B cell (primary cell): ENCODE results near the gene SIK3. TPM values are rescaled to one million over a fixed set of nuclear protein-coding genes. Genes with fewer than 3 reads are reported as not detected.
A peak's percentile ranks its signal among the peaks of the same experiment; 100 is the strongest.

Source experiments
- ATAC-seq: fragments of 200-7000 bp; cut with Tn5 transposase; one replicate; pipeline ENCODE4 v1.10.0; 2021; ENCODE audit warnings: low read depth, mild to moderate bottlenecking, moderate number of reproducible peaks, moderate library complexity
- CTCF ChIA-PET: fragments of 350-600 bp; sonication (Branson Sonifier 250); formaldehyde crosslinking; loops from one replicate; lab custom pipeline; 2021; ENCODE audit warnings: antibody characterized with exemption, inconsistent platforms; lab: Charles Lee
- POLR2A ChIA-PET: fragments of 350-600 bp; sonication (Branson Sonifier 250); formaldehyde crosslinking; loops from one replicate; lab custom pipeline; 2021; ENCODE audit warnings: antibody characterized with exemption; lab: Charles Lee
- DNase-seq: peaks from one replicate; pipeline ENCODE4 v3.0.0; 2013
- H2AFZ ChIP-seq: 2 replicates; pipeline ENCODE4 v1.6.1; 2012; ENCODE audit warnings: mild to moderate bottlenecking, low read depth, low read length; ENCODE audit not compliant: insufficient read depth, poor library complexity, severe bottlenecking
- H3K27ac ChIP-seq, 2 donors: 1 replicate in 1 of 2; 2 replicates in 1 of 2; pipeline ENCODE4 v1.5.1; 2012 to 2013; ENCODE audit warnings: low read length in 2 of 2, mild to moderate bottlenecking in 2 of 2, moderate library complexity in 1 of 2
- H3K27me3 ChIP-seq, 4 experiments: fragments of 200-600 bp in 1 of 4; sonication (generic) in 1 of 4; replicated peaks in 1 of 4; 1 replicate in 2 of 4; 2 replicates in 2 of 4; pipeline versions ENCODE4 v1.6.1 to v1.7.0; 2013 to 2016; ENCODE audit warnings: low read length in 3 of 4, mild to moderate bottlenecking in 2 of 4, mixed read lengths in 1 of 4, moderate library complexity in 1 of 4; ENCODE audit not compliant: insufficient read depth in 4 of 4, control insufficient read depth in 3 of 4; ENCODE audit errors: control extremely low read depth in 1 of 4
- H3K36me3 ChIP-seq, 2 experiments: replicated peaks in 1 of 2; 1 replicate in 1 of 2; 2 replicates in 1 of 2; pipeline versions ENCODE4 v1.6.1 to v1.7.1; 2013; ENCODE audit warnings: low read length in 1 of 2; ENCODE audit not compliant: insufficient read depth in 2 of 2, control insufficient read depth in 1 of 2; ENCODE audit errors: control extremely low read depth in 1 of 2, extremely low read depth in 1 of 2
- H3K4me1 ChIP-seq, 2 donors: fragments of 200-600 bp in 1 of 2; sonication (generic) in 1 of 2; 1 replicate in 1 of 2; 2 replicates in 1 of 2; pipeline versions ENCODE4 v1.5.1 to v1.6.1; 2013 to 2017; ENCODE audit warnings: low read length in 2 of 2; ENCODE audit not compliant: control insufficient read depth in 2 of 2, insufficient read depth in 2 of 2
- H3K4me2 ChIP-seq: replicated peaks from 2 replicates; pipeline ENCODE3; 2012; ENCODE audit warnings: mild to moderate bottlenecking, low read depth, low read length; ENCODE audit not compliant: poor library complexity, severe bottlenecking
- H3K4me3 ChIP-seq, 5 experiments: fragments of 200-600 bp in 1 of 5; sonication (generic) in 1 of 5; 1 replicate in 3 of 5; 2 replicates in 2 of 5; pipeline versions ENCODE4 v1.5.1 to v1.7.0; 2011 to 2016; ENCODE audit warnings: low read length in 4 of 5, mild to moderate bottlenecking in 4 of 5, low read depth in 2 of 5, control low read depth in 1 of 5, moderate library complexity in 1 of 5; ENCODE audit not compliant: insufficient read depth in 1 of 5; ENCODE audit errors: control extremely low read depth in 1 of 5, extremely low read depth in 1 of 5
- H3K79me2 ChIP-seq: fragments of 200-600 bp; sonication (generic); one replicate; pipeline ENCODE4 v1.6.0; 2016; ENCODE audit warnings: low read length; ENCODE audit not compliant: control insufficient read depth, insufficient read depth
- H3K9ac ChIP-seq: fragments of 200-600 bp; sonication (generic); 2 replicates; pipeline ENCODE4 v1.6.1; 2017; ENCODE audit warnings: mild to moderate bottlenecking, low read length, moderate library complexity
- H3K9me3 ChIP-seq, 3 donors: one replicate each; pipeline versions ENCODE4 v1.6.1 to v1.7.1; 2013; ENCODE audit warnings: low read length in 2 of 3; ENCODE audit not compliant: control insufficient read depth in 2 of 3, insufficient read depth in 1 of 3; ENCODE audit errors: control extremely low read depth in 1 of 3
- H4K20me1 ChIP-seq: 2 replicates; pipeline ENCODE4 v1.6.0; 2012; ENCODE audit warnings: mild to moderate bottlenecking, low read length; ENCODE audit not compliant: insufficient read depth, control insufficient read depth, poor library complexity, severe bottlenecking
- H3K27ac Mint-ChIP-seq: one replicate; pipeline ENCODE4 v1.8.0; 2021; ENCODE audit warnings: mixed read lengths
- H3K27me3 Mint-ChIP-seq: one replicate; pipeline ENCODE4 v1.8.0; 2021; ENCODE audit warnings: mixed read lengths
- H3K4me1 Mint-ChIP-seq: one replicate; pipeline ENCODE4 v1.8.0; 2021; ENCODE audit warnings: mixed read lengths
- H3K4me3 Mint-ChIP-seq: one replicate; pipeline ENCODE4 v1.8.0; 2021; ENCODE audit warnings: mixed read lengths
- H3K9me3 Mint-ChIP-seq: one replicate; pipeline ENCODE4 v1.8.0; 2022; ENCODE audit warnings: mixed read lengths; ENCODE audit not compliant: insufficient read depth
- CTCF ChIP-seq: fragments of 200-600 bp; IDR thresholded peaks from one replicate; pipeline ENCODE4 v1.8.0; 2022; ENCODE audit warnings: antibody characterized with exemption, mild to moderate bottlenecking
- EZH2 ChIP-seq: IDR thresholded peaks from 2 replicates; pipeline ENCODE4 v1.6.1; 2012; ENCODE audit warnings: borderline replicate concordance, low read depth, mild to moderate bottlenecking, moderate library complexity, low read length; ENCODE audit not compliant: insufficient read depth, poor library complexity, severe bottlenecking
- WGBS: methylation state at CpG from one replicate; pipeline ENCODE4 v1.1.5; 2013; ENCODE audit warnings: missing lambda C conversion rate; ENCODE audit not compliant: insufficient coverage; 5-methylcytosine and 5-hydroxymethylcytosine counted together
- intact Hi-C: fragments of 100-400 bp; cut with micrococcal nuclease; formaldehyde crosslinking; loops from one replicate; pipeline ENCODE4 v1.10.0; 2022
- polyA plus RNA-seq: library from polyadenylated mRNA; depleted of rRNA; stranded (reverse); fragments of >200 nt; gene quantifications from 2 replicates; pipeline ENCODE4 v1.2.3, GENCODE V29; 2012
- total RNA-seq, 2 donors: library from RNA; stranded (reverse); fragments of 120-200 nt in 1 of 2; gene quantifications; 1 replicate in 1 of 2; 2 replicates in 1 of 2; pipeline versions ENCODE4 v1.2.3 to v1.2.4, GENCODE V29; 2013 to 2022

The SIK3 gene
- total and polyA plus RNA-seq, 2 donors (not counting 1 experiment from before 2014, with no cell fraction given): 36.5 to 180 TPM

GRCh38 chr11:117045196-117045595, 53.0 kb downstream of the SIK3 start:
- Histone ChIP-seq H3K4me2 (no peak overlapping the region), H3K27me3 (no peaks in the 10 kb centered on the region), H3K36me3 (peaks cover 2 to 4% of the 10 kb centered on the region in 2 experiments), H3K79me2 (peaks cover 99% of the 10 kb centered on the region), H2AFZ (no peak overlapping the region), H3K4me1 (peaks cover 9 to 29% of the 10 kb centered on the region in 2 donors), H3K4me3 (no peak overlapping the region), H3K9me3 (no peaks in the 10 kb centered on the region), H3K27ac (no peak overlapping the region), H4K20me1 (peaks cover 68% of the 10 kb centered on the region), H3K9ac (no peak overlapping the region)
- Mint-ChIP-seq H3K4me3 (no peak overlapping the region), H3K27ac (peak overlapping the region; percentile 15), H3K4me1 (peaks cover 65% of the 10 kb centered on the region), H3K27me3 (no peaks in the 10 kb centered on the region), H3K9me3 (no peaks in the 10 kb centered on the region)
- 75% methylated on average over 2 of the region's 5 CpGs for WGBS
- CTCF ChIA-PET: no interaction called here
- POLR2A ChIA-PET: no interaction called here
- ATAC-seq (no peak), DNase-seq (no peak)
- intact Hi-C loops: no loop called here
- TF ChIP-seq EZH2: no peak
- TF ChIP-seq CTCF: no peak

GRCh38 chr11:117044287-117045035, 53.8 kb downstream of the SIK3 start:
- Histone ChIP-seq H2AFZ (no peak overlapping the region), H3K27ac (no peak overlapping the region), H3K9ac (no peak overlapping the region), H3K36me3 (peaks cover 2 to 4% of the 10 kb centered on the region in 2 experiments), H3K9me3 (no peaks in the 10 kb centered on the region), H3K79me2 (peaks cover 99% of the 10 kb centered on the region), H3K4me1 (peaks cover 15 to 34% of the 10 kb centered on the region in 2 donors), H3K4me3 (no peak overlapping the region), H4K20me1 (peaks cover 70% of the 10 kb centered on the region), H3K4me2 (no peak overlapping the region), H3K27me3 (no peaks in the 10 kb centered on the region)
- Mint-ChIP-seq H3K4me3 (no peak overlapping the region), H3K27ac (no peak overlapping the region), H3K4me1 (peaks cover 69% of the 10 kb centered on the region), H3K9me3 (no peaks in the 10 kb centered on the region), H3K27me3 (no peaks in the 10 kb centered on the region)
- WGBS: 75% methylated on average over 5 of the region's 7 CpGs
- intact Hi-C loops: loop anchor here (5.0 kb wide), 1 partner anchor 42 kb away; no protein-coding TSS in a partner anchor
- DNase-seq: no peak
- no peak for ATAC-seq
- TF ChIP-seq EZH2: no peak
- TF ChIP-seq CTCF: no peak
- CTCF ChIA-PET: no interaction called here
- POLR2A ChIA-PET: no interaction called here
